Naive thymus-derived CD8-positive, alpha-beta T cell (primary cell): ENCODE data around the gene PEAR1. TPM values are rescaled to one million over a fixed set of nuclear protein-coding genes. Genes with fewer than 3 reads are reported as not detected.

Experiments
- ATAC-seq, 2 donors: fragments of 150-1000 bp; cut with Tn5 transposase in 1 of 2; sonication (Bioruptor Pico), chemical (Tn5 transposase) in 1 of 2; 1 replicate in 1 of 2; 2 replicates in 1 of 2; pipeline ENCODE4 v1.10.0; 2021; ENCODE audit warnings: mild to moderate bottlenecking in 2 of 2, moderate library complexity in 2 of 2
- POLR2A ChIA-PET: fragments of 350-600 bp; sonication (Branson Sonifier 250); formaldehyde crosslinking; loops from one replicate; lab custom pipeline; 2021; ENCODE audit warnings: antibody characterized with exemption; lab: Charles Lee
- DNase-seq, 10 donors: peaks; one replicate each; pipeline versions ENCODE4 v3.0.0 to v3.0.0-alpha.2; 2020 to 2022
- H3K27ac Mint-ChIP-seq, 10 donors: one replicate each; pipeline ENCODE4 v1.8.0; 2020 to 2022; ENCODE audit warnings: mild to moderate bottlenecking in 10 of 10, mixed read lengths in 10 of 10, moderate library complexity in 4 of 10, inconsistent platforms in 1 of 10
- H3K27me3 Mint-ChIP-seq, 5 donors: one replicate each; pipeline ENCODE4 v1.8.0; 2021 to 2022; ENCODE audit warnings: mixed read lengths in 5 of 5
- H3K36me3 Mint-ChIP-seq, 3 donors: one replicate each; pipeline ENCODE4 v1.8.0; 2020 to 2022; ENCODE audit warnings: mixed read lengths in 3 of 3, mild to moderate bottlenecking in 2 of 3, inconsistent platforms in 1 of 3
- H3K4me1 Mint-ChIP-seq, 4 donors: one replicate each; pipeline ENCODE4 v1.8.0; 2021 to 2022; ENCODE audit warnings: mixed read lengths in 4 of 4
- H3K4me3 Mint-ChIP-seq, 10 donors: one replicate each; pipeline ENCODE4 v1.8.0; 2020 to 2022; ENCODE audit warnings: mild to moderate bottlenecking in 10 of 10, mixed read lengths in 10 of 10, moderate library complexity in 6 of 10, inconsistent platforms in 1 of 10
- H3K9me3 Mint-ChIP-seq, 9 donors: one replicate each; pipeline ENCODE4 v1.8.0; 2020 to 2022; ENCODE audit warnings: mixed read lengths in 9 of 9, mild to moderate bottlenecking in 3 of 9, inconsistent platforms in 1 of 9, moderate library complexity in 1 of 9
- polyA plus RNA-seq, 3 donors: library from polyadenylated mRNA; unstranded; fragments of 300-500 nt; fragmentation: Illumina TruSeq; gene quantifications; one replicate each; pipeline ENCODE4 v1.2.3, GENCODE V29; 2021
- total RNA-seq, 8 experiments: library from RNA in 2 of 8; stranded (reverse) in 2 of 8; gene quantifications; one replicate each; pipeline ENCODE4 v1.2.3 and lab custom pipeline; 2021 to 2026

The PEAR1 gene
- total and polyA plus RNA-seq, 5 experiments from 2014 or later = 0.11 TPM; not detected in 4

GRCh38 chr1:156943756-156944155 is 50.2 kb downstream of the PEAR1 start:
- peaks cover 6 to 86% (median 39%) of the 10 kb centered on the region in 3 donors for H3K36me3 Mint-ChIP-seq
- ATAC-seq = no peak
- H3K4me3 Mint-ChIP-seq = no peak overlapping the region
- DNase-seq = no peak
- H3K4me1 Mint-ChIP-seq = peaks cover 0 to 8% (median 0%) of the 10 kb centered on the region in 4 donors
- H3K9me3 Mint-ChIP-seq = no peaks in the 10 kb centered on the region
- POLR2A ChIA-PET = no interaction called here
- peak overlapping the region in 2 of 10 donors; percentile 8 to 43 for H3K27ac Mint-ChIP-seq
- no peaks in the 10 kb centered on the region for H3K27me3 Mint-ChIP-seq

- Mint-ChIP-seq H3K4me3 (no peak overlapping the region), H3K27me3 (no peaks in the 10 kb centered on the region), H3K9me3 (no peaks in the 10 kb centered on the region), H3K36me3 (peaks cover 6 to 84% (median 44%) of the 10 kb centered on the region in 3 donors), H3K4me1 (peaks cover 0 to 7% (median 0%) of the 10 kb centered on the region in 4 donors), H3K27ac (no peak overlapping the region)
- no peak for ATAC-seq
- no peak for DNase-seq
- POLR2A ChIA-PET = no interaction called here
Measured at GRCh38 chr1:156944268-156944667, 50.8 kb downstream of the PEAR1 start.

GRCh38 chr1:156944848-156945247 is 51.3 kb downstream of the PEAR1 start:
- no peak for ATAC-seq
- Mint-ChIP-seq H3K4me3 (no peak overlapping the region), H3K9me3 (no peaks in the 10 kb centered on the region), H3K27me3 (no peaks in the 10 kb centered on the region), H3K4me1 (peaks cover 0 to 7% (median 0%) of the 10 kb centered on the region in 4 donors), H3K27ac (no peak overlapping the region), H3K36me3 (peaks cover 6 to 83% (median 49%) of the 10 kb centered on the region in 3 donors)
- POLR2A ChIA-PET = no interaction called here
- no peak for DNase-seq

GRCh38 chr1:156945881-156946661 is 52.6 kb downstream of the PEAR1 start:
- H3K4me1 Mint-ChIP-seq = peaks cover 0 to 7% (median 0%) of the 10 kb centered on the region in 4 donors
- ATAC-seq (no peak), DNase-seq (no peak)
- H3K9me3 Mint-ChIP-seq = no peaks in the 10 kb centered on the region
- no peaks in the 10 kb centered on the region for H3K27me3 Mint-ChIP-seq
- peaks cover 6 to 83% (median 51%) of the 10 kb centered on the region in 3 donors for H3K36me3 Mint-ChIP-seq
- H3K27ac Mint-ChIP-seq = peak overlapping the region in 1 of 10 donors; percentile 72
- POLR2A ChIA-PET = no interaction called here
- no peak overlapping the region for H3K4me3 Mint-ChIP-seq

GRCh38 chr1:156947127-156947526 is 53.6 kb downstream of the PEAR1 start:
- H3K4me1 Mint-ChIP-seq = peaks cover 0 to 5% (median 0%) of the 10 kb centered on the region in 4 donors
- peaks cover 6 to 86% (median 54%) of the 10 kb centered on the region in 3 donors for H3K36me3 Mint-ChIP-seq
- no peak overlapping the region for H3K27ac Mint-ChIP-seq
- H3K9me3 Mint-ChIP-seq = no peaks in the 10 kb centered on the region
- ATAC-seq = no peak
- no peak overlapping the region for H3K4me3 Mint-ChIP-seq
- DNase-seq = peak in 1 of 10 donors; percentile 50
- POLR2A ChIA-PET = no interaction called here
- no peaks in the 10 kb centered on the region for H3K27me3 Mint-ChIP-seq

GRCh38 chr1:156947818-156948525 is 54.5 kb downstream of the PEAR1 start:
- no peaks in the 10 kb centered on the region for H3K9me3 Mint-ChIP-seq
- H3K36me3 Mint-ChIP-seq = peaks cover 6 to 87% (median 51%) of the 10 kb centered on the region in 3 donors
- ATAC-seq (no peak), DNase-seq (peak in 1 of 10 donors; percentile 49)
- no peaks in the 10 kb centered on the region for H3K27me3 Mint-ChIP-seq
- no peak overlapping the region for H3K4me3 Mint-ChIP-seq
- H3K27ac Mint-ChIP-seq = no peak overlapping the region
- POLR2A ChIA-PET = interaction anchor here (1.5 kb wide), 1 partner anchor 16 kb away, joined by 4 read pairs; no protein-coding TSS in a partner anchor
- H3K4me1 Mint-ChIP-seq = peaks cover 0 to 5% (median 0%) of the 10 kb centered on the region in 4 donors

GRCh38 chr1:156948708-156949107 is 55.2 kb downstream of the PEAR1 start:
- Mint-ChIP-seq H3K9me3 (no peaks in the 10 kb centered on the region), H3K4me3 (no peak overlapping the region), H3K36me3 (peaks cover 6 to 85% (median 53%) of the 10 kb centered on the region in 3 donors), H3K4me1 (peaks cover 0 to 5% (median 0%) of the 10 kb centered on the region in 4 donors), H3K27me3 (no peaks in the 10 kb centered on the region), H3K27ac (peak overlapping the region in 1 of 10 donors; percentile 43)
- ATAC-seq (no peak), DNase-seq (peak in 1 of 10 donors; percentile 23)
- POLR2A ChIA-PET = interaction anchor here (1.5 kb wide), 1 partner anchor 15 kb away, joined by 4 read pairs; no protein-coding TSS in a partner anchor

- Mint-ChIP-seq H3K27me3 (no peaks in the 10 kb centered on the region), H3K4me3 (no peak overlapping the region), H3K27ac (no peak overlapping the region), H3K36me3 (peaks cover 6 to 86% (median 54%) of the 10 kb centered on the region in 3 donors), H3K9me3 (no peaks in the 10 kb centered on the region), H3K4me1 (peaks cover 0 to 5% (median 0%) of the 10 kb centered on the region in 4 donors)
- ATAC-seq (no peak), DNase-seq (peak in 1 of 10 donors; percentile 13)
- POLR2A ChIA-PET = interaction anchor here (1.3 to 1.5 kb wide), 2 partner anchors 10 to 15 kb away, joined by 3 to 4 read pairs; no protein-coding TSS in a partner anchor
Measured at GRCh38 chr1:156949127-156949526, 55.6 kb downstream of the PEAR1 start.

- DNase-seq = peak in 1 of 10 donors; percentile 19
- Mint-ChIP-seq H3K27ac (no peak overlapping the region), H3K4me1 (no peaks in the 10 kb centered on the region), H3K9me3 (no peaks in the 10 kb centered on the region), H3K27me3 (peaks cover 0 to 2% (median 0%) of the 10 kb centered on the region in 5 donors), H3K4me3 (no peak overlapping the region), H3K36me3 (peaks cover 1 to 87% (median 45%) of the 10 kb centered on the region in 3 donors)
- no peak for ATAC-seq
- POLR2A ChIA-PET = no interaction called here
Measured at GRCh38 chr1:156951371-156951770, 57.9 kb downstream of the PEAR1 start.

- Mint-ChIP-seq H3K36me3 (peaks cover 0 to 89% (median 46%) of the 10 kb centered on the region in 3 donors), H3K4me3 (no peak overlapping the region), H3K4me1 (peaks cover 0 to 7% (median 3%) of the 10 kb centered on the region in 4 donors), H3K27ac (no peak overlapping the region), H3K9me3 (no peaks in the 10 kb centered on the region), H3K27me3 (peaks cover 0 to 2% (median 0%) of the 10 kb centered on the region in 5 donors)
- DNase-seq (no peak), ATAC-seq (no peak)
- POLR2A ChIA-PET = no interaction called here
Measured at GRCh38 chr1:156953571-156953970, 60.1 kb downstream of the PEAR1 start.

- H3K36me3 Mint-ChIP-seq = peaks cover 0 to 86% (median 37%) of the 10 kb centered on the region in 3 donors
- H3K4me3 Mint-ChIP-seq = no peak overlapping the region
- peaks cover 4 to 22% (median 17%) of the 10 kb centered on the region in 4 donors for H3K4me1 Mint-ChIP-seq
- ATAC-seq (no peak), DNase-seq (peak in 1 of 10 donors; percentile 19)
- peaks cover 0 to 2% (median 0%) of the 10 kb centered on the region in 5 donors for H3K27me3 Mint-ChIP-seq
- no peak overlapping the region for H3K27ac Mint-ChIP-seq
- POLR2A ChIA-PET = interaction anchor here (0.7 to 1.0 kb wide), 2 partner anchors 9 to 1203 kb away, joined by 3 to 4 read pairs; no protein-coding TSS in a partner anchor
- no peaks in the 10 kb centered on the region for H3K9me3 Mint-ChIP-seq
Measured at GRCh38 chr1:156956333-156956732, 62.8 kb downstream of the PEAR1 start.

GRCh38 chr1:156957634-156958033 is 64.1 kb downstream of the PEAR1 start:
- Mint-ChIP-seq H3K9me3 (peaks cover 0 to 4% (median 0%) of the 10 kb centered on the region in 9 donors), H3K4me3 (peak overlapping the region in 1 of 10 donors; percentile 41), H3K27me3 (peaks cover 0 to 2% (median 0%) of the 10 kb centered on the region in 5 donors), H3K4me1 (peaks cover 10 to 33% (median 28%) of the 10 kb centered on the region in 4 donors), H3K27ac (peak overlapping the region in 2 of 10 donors; percentile 29 to 54), H3K36me3 (peaks cover 0 to 77% (median 42%) of the 10 kb centered on the region in 3 donors)
- DNase-seq = no peak
- ATAC-seq = no peak
- POLR2A ChIA-PET = no interaction called here
